Measurements from ENCODE around the gene TWNK. TPM values are rescaled to one million over a fixed set of nuclear protein-coding genes. Genes with fewer than 3 reads are reported as not detected.

TWNK gene
- total and polyA plus RNA-seq, 10 of the 15 experiments (the other 5 are each of a cell fraction or from before 2014, with no cell fraction given): 13.6 to 32.8 (median 18.0) TPM

- TF ChIP-seq USF1 (IDR thresholded peaks at IDR 0.05; ENCODE audit: borderline replicate concordance, extremely low read length, insufficient read depth, low read depth, low read length) (no peak), PAX5 (IDR thresholded peaks at IDR 0.05; ENCODE audit: borderline replicate concordance, low read depth, low read length) (peak; percentile 71; the same call in 1 of the 2 replicates), FOXM1 (IDR thresholded peaks at IDR 0.05; ENCODE audit: low read depth, low read length) (no peak), CEBPB (IDR thresholded peaks at IDR 0.05; ENCODE audit: borderline replicate concordance in 1 of 2, low read depth in 2 of 2, low read length in 2 of 2) (no peak), GATAD2B (conservative IDR thresholded peaks at IDR 0.05; ENCODE audit: low read depth) (peak; percentile 49; the same call in 1 of the 2 replicates), ZNF207 (IDR thresholded peaks at IDR 0.05; ENCODE audit: borderline replicate concordance) (no peak), RUNX3 (IDR thresholded peaks at IDR 0.05; ENCODE audit: low read length) (peak; percentile 40), MAX (IDR thresholded peaks at IDR 0.05; ENCODE audit: low read depth, low read length) (peak; percentile 16; the same call in 1 of the 2 replicates), E2F8 (IDR thresholded peaks at IDR 0.05; ENCODE audit: low read depth, partially characterized antibody) (peak; percentile 23), RAD51 (IDR thresholded peaks at IDR 0.05) (no peak), IKZF2 (IDR thresholded peaks at IDR 0.05) (peak; percentile 60 to 85; a peak in 2 of 4 replicates), NFXL1 (IDR thresholded peaks at IDR 0.05; ENCODE audit: borderline replicate concordance) (no peak), JUND (IDR thresholded peaks at IDR 0.05; ENCODE audit: low read depth, low read length) (0 out of 2 replicates have a peak, but pooled peaks have one; percentile 33), SMC3 (IDR thresholded peaks at IDR 0.05; ENCODE audit: borderline replicate concordance, low read length) (peak; percentile 54; the same call in 1 of the 2 replicates)
Observed at GRCh38 chr10:101012525-101013364, 25.4 kb downstream of the TWNK start (continued).
